Heart right ventricle (tissue), 16 donors: ENCODE data around the gene LRMDA. TPM values are rescaled to one million over a fixed set of nuclear protein-coding genes. Genes with fewer than 3 reads are reported as not detected.

ENCODE experiments used
- ATAC-seq, 8 donors: fragments of 200-7000 bp; cut with Tn5 transposase; one replicate each; pipeline ENCODE4 v1.9.1; 2020; ENCODE audit warnings: mild to moderate bottlenecking in 8 of 8, moderate library complexity in 8 of 8, moderate number of reproducible peaks in 1 of 8
- DNase-seq, 2 donors: peaks; one replicate each; pipeline ENCODE4 v3.0.0-alpha.2; 2020
- H3K27ac ChIP-seq, 10 donors: fragments of 200-600 bp; sonication (generic) in 2 of 10; one replicate each; pipeline versions ENCODE4 v1.5.0 to v1.8.0; 2020 to 2022; ENCODE audit warnings: mild to moderate bottlenecking in 3 of 10
- H3K27me3 ChIP-seq, 7 donors: fragments of 200-600 bp; one replicate each; pipeline ENCODE4 v1.8.0; 2021 to 2022; ENCODE audit warnings: mild to moderate bottlenecking in 2 of 7
- H3K36me3 ChIP-seq, 9 donors: fragments of 200-600 bp; sonication (generic) in 1 of 9; one replicate each; pipeline versions ENCODE4 v1.5.0 to v1.8.0; 2020 to 2022; ENCODE audit warnings: mild to moderate bottlenecking in 2 of 9
- H3K4me1 ChIP-seq, 9 donors: fragments of 200-600 bp; sonication (generic) in 1 of 9; one replicate each; pipeline versions ENCODE4 v1.5.0 to v1.8.0; 2020 to 2022; ENCODE audit warnings: mild to moderate bottlenecking in 4 of 9
- H3K4me3 ChIP-seq, 10 donors: fragments of 200-600 bp; sonication (generic) in 2 of 10; one replicate each; pipeline versions ENCODE4 v1.5.0 to v1.8.0; 2020 to 2022; ENCODE audit warnings: mild to moderate bottlenecking in 7 of 10, moderate library complexity in 2 of 10
- H3K9me3 ChIP-seq, 11 donors: fragments of 200-600 bp in 10 of 11; sonication (generic) in 2 of 11; one replicate each; pipeline versions ENCODE4 v1.5.0 to v1.8.0; 2013 to 2022; ENCODE audit warnings: mild to moderate bottlenecking in 2 of 11, control low read depth in 1 of 11, moderate library complexity in 1 of 11
- WGBS, 2 donors: extraction: QIAGEN DNeasy Blood & Tissue Kit; methylation state at CpG; one replicate each; pipeline ENCODE4 v1.1.7; 2013; ENCODE audit warnings: inconsistent platforms in 1 of 2; 5-methylcytosine and 5-hydroxymethylcytosine counted together
- intact Hi-C, 10 donors: fragments of 100-400 bp; cut with DNase I; formaldehyde crosslinking; loops; one replicate each; pipeline versions ENCODE4 v1.11.1 to v1.14.2; 2022
- polyA plus RNA-seq, 2 donors: library from polyadenylated mRNA; stranded (reverse); fragments of 200-250 nt; gene quantifications; one replicate each; pipeline ENCODE4 v1.2.3, GENCODE V29; 2013
- total RNA-seq, 10 donors: library from RNA; stranded (reverse); fragmentation: NEBNext Ultra II Directional in 3 of 10; extraction: Animal tissue kit (Norgen Biotek cat#: 25700) in 3 of 10; gene quantifications; one replicate each; pipeline versions ENCODE4 v1.2.1 to v1.2.4, GENCODE V29; 2021 to 2023
- TF ChIP-seq, protein P1 (sequence below), 9 donors: fragments of 200-600 bp; sonication (generic) in 2 of 9; IDR thresholded peaks; one replicate each; pipeline versions ENCODE4 v1.5.0 to v1.8.0; 2021 to 2022; ENCODE audit warnings: antibody characterized with exemption in 9 of 9, mild to moderate bottlenecking in 5 of 9, moderate library complexity in 1 of 9
- donor health status: Arrhythmogenic right ventricular cardiomyopathy.
- donor health status: ischemic (EF 13 %, LVEDD 7.1; RV severe dilation, severe dysfunction).
- donor health status: healthy with polysubstance abuse.
- donor health status: DM: no; HTN: yes; CAD: no.
- donor health status: DM: no; HTN: no; CAD: no.
- donor health status: ischemic (EF 25% LVEDD 6.9; RV normal size, moderate dysfunction).
- donor health status: ischemic (EF 25% LVEDD 5.7; RV mildly dilated, moderate dysfunction).
- donor health status: healthy.
- donor health status: DM: yes; HTN: yes; CAD: no.
- donor health status: Ischemic cardiomyopathy.
- donor health status: ischemic (EF 35%, LVEDD 5.7; RV mildly dilated, moderate dysfunction).
- donor health status: nonischemic (EF 11% LVEDD 7.7; RV severe dilation, severe dysfunction).
- donor health status: DM: yes; HTN: yes; CAD: no.
- donor health status: PGD.
- donor health status: ischemic (EF 29% LVEDD 5.4; RV normal size, mild dysfunction).
- donor health status: nonischemic (EF 23%, LVEDD 6.1; RV moderate dilation, normal function).

Gene LRMDA
- total and polyA plus RNA-seq, 12 donors: 4.0 to 59.8 (median 12.7) TPM

DNA sequence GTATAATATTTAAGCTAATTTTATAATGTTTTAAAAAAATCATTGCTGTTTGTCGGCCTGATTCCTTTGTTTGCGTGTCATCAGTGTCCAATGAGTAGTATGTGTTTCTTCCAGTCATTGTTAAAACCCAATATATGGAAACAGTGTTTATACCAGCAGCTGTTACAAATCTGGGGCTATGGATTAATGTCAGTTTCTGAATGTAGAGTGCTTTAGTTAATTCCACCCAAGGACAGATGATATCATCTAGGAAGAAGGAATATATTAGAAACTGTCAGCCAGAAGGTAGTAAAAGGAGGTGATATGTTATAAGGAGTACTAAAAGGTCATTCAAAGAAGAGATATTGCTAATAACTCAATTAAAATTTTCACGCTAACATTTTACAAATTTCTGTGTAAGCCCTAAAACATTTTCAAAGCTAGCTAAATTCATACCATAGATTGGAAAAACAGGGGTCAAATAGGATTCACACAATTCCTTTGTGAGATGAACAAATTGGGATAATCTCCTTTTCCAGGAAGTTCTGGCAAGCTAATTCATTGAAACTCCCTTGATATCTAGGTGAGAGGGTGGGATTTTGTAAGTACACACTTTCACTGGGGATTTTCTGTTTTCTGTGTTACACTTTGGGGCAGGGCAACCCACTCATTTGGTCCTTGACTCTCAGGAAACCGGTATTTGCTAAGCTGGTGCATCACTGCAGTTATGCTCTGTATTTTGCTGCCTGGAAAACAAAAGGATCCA lies 448.8 kb downstream of the LRMDA start:
- DNase-seq: no peak
- intact Hi-C loops: no loop called here
- TF ChIP-seq, protein P1, sequence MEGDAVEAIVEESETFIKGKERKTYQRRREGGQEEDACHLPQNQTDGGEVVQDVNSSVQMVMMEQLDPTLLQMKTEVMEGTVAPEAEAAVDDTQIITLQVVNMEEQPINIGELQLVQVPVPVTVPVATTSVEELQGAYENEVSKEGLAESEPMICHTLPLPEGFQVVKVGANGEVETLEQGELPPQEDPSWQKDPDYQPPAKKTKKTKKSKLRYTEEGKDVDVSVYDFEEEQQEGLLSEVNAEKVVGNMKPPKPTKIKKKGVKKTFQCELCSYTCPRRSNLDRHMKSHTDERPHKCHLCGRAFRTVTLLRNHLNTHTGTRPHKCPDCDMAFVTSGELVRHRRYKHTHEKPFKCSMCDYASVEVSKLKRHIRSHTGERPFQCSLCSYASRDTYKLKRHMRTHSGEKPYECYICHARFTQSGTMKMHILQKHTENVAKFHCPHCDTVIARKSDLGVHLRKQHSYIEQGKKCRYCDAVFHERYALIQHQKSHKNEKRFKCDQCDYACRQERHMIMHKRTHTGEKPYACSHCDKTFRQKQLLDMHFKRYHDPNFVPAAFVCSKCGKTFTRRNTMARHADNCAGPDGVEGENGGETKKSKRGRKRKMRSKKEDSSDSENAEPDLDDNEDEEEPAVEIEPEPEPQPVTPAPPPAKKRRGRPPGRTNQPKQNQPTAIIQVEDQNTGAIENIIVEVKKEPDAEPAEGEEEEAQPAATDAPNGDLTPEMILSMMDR (IDR thresholded peaks at IDR 0.05): no peak
- no peak overlapping the region for H3K27ac ChIP-seq
- no peaks in the 10 kb centered on the region for H3K36me3 ChIP-seq
- H3K9me3 ChIP-seq: no peaks in the 10 kb centered on the region
- peaks cover 0 to 8% (median 0%) of the 10 kb centered on the region in 9 donors for H3K4me1 ChIP-seq
- ATAC-seq: no peak
- no peak overlapping the region for H3K4me3 ChIP-seq
- H3K27me3 ChIP-seq: no peaks in the 10 kb centered on the region
- WGBS, 2 donors: 62 to 64% methylated on average over 4 of the region's 4 CpGs

DNA sequence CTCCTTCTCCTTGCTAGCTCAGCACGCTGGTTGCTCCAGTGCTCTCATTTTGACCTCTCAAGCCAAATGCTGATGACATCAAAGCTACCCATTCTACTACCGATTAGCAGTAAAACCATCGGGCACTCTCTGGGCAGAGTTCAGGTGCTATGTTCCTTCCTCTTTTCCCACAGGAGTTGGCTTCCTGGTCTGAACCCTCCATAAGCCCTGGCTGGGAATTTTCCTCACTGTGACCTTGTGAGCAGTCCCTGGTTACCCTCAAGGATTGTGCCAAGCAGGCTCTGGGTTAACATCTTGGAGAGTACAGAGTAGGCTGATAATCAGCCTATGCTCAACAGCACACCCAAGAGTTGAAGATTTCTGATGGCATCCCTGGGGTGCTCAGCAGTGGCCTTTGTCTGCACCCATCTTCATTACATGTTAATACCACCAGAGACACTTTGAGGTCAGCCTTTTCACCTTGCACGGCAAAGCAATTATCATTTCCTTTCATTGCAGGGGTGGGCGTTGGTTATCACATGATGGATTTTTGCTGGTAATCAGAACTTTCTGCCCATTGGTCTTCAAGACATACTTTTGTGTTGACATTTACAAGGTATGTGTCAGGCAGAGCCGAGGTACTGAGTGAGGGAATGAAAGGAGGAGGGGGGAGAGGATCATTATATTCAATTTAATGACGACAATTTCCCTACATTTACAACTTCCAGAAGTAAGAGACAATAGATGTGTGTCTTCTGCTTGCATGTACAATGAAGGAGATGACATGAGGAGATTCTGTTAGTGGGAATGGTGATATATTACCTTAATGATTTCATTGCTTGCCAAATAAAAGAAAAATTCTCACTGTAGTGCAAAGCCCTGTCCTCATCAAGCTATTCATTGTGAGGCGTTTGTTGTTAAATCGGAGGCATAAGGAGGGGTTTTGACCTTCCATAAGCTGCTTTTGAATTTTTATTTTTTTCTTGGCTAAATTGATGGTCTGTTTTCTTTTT lies 452.0 kb downstream of the LRMDA start:
- H3K36me3 ChIP-seq: no peaks in the 10 kb centered on the region
- 89 to 92% methylated on average over 9 of the region's 9 CpGs for WGBS, 2 donors
- ATAC-seq (no peak), DNase-seq (no peak)
- peaks cover 0 to 8% (median 0%) of the 10 kb centered on the region in 9 donors for H3K4me1 ChIP-seq
- no peak overlapping the region for H3K27ac ChIP-seq
- H3K27me3 ChIP-seq: no peaks in the 10 kb centered on the region
- H3K4me3 ChIP-seq: no peak overlapping the region
- H3K9me3 ChIP-seq: no peaks in the 10 kb centered on the region
- intact Hi-C loops: no loop called here
- TF ChIP-seq, protein P1 (IDR thresholded peaks at IDR 0.05): no peak

DNA sequence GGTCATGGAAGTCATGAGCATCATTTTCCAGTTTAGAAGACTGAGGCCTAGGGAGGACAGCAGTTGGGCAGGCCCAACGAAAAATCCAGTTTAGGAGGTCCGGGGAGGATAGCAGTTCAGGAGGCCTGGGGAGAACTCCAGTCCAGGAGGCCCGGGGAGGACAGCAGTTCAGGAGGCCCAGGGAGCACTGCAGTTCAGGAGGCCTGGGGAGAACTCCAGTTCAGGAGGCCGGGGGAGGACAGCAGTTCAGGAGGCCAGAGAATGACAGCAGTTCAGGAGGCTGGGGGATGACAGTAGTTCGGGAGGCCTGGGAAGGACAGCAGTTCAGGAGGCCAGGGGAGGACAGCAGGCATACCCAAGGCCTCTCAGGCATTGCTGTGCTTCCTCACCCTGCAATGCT lies 453.4 kb downstream of the LRMDA start:
- DNase-seq: no peak
- intact Hi-C loops: no loop called here
- Histone ChIP-seq H3K36me3 (no peaks in the 10 kb centered on the region), H3K4me1 (peaks cover 0 to 8% (median 0%) of the 10 kb centered on the region in 9 donors), H3K9me3 (no peaks in the 10 kb centered on the region), H3K27ac (no peak overlapping the region), H3K4me3 (no peak overlapping the region), H3K27me3 (no peaks in the 10 kb centered on the region)
- TF ChIP-seq, protein P1 (IDR thresholded peaks at IDR 0.05): no peak
- ATAC-seq: no peak
- 97 to 98% methylated on average over 5 of the region's 5 CpGs for WGBS, 2 donors

DNA sequence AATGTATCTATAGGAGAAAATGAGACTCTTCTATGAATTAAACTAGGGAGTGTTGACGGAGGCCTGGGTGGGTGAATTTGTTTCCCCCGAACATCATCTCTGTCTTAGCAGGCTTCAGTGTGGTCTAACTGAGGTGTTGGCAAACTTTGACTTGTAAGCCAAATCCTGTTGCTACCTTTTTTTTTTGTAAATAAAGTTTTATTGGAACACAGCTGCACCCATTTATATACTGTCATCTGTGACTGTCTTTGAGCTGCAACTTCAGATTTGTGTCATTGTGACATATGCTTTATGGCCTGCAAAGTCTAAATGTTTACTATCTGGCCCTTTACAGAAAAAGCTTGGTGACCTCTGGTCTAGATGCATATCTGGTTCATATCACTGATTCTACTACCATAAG lies 455.9 kb downstream of the LRMDA start:
- no peaks in the 10 kb centered on the region for H3K36me3 ChIP-seq

More for the DNA sequence above, 455.9 kb downstream of the LRMDA start:
- Histone ChIP-seq H3K9me3 (no peaks in the 10 kb centered on the region), H3K4me3 (no peak overlapping the region), H3K27me3 (no peaks in the 10 kb centered on the region), H3K27ac (no peak overlapping the region), H3K4me1 (no peaks in the 10 kb centered on the region)
- ATAC-seq (no peak), DNase-seq (no peak)
- TF ChIP-seq, protein P1 (IDR thresholded peaks at IDR 0.05): no peak
- 98 to 99% methylated on average over 2 of the region's 2 CpGs for WGBS, 2 donors
- intact Hi-C loops: no loop called here
